GM21529 (cell line): Measurements from ENCODE around the gene CRYAA.
A peak's percentile ranks its signal among the peaks of the same experiment; 100 is the strongest.
"Not testable (repeated sequence)": the region's sequence is repeated elsewhere in the genome, so short reads cannot be mapped to it uniquely, and the experiment has no call there.

Experiments
- ATAC-seq: cut with Tn5 transposase; IDR thresholded peaks from one replicate; pipeline ENCODE4 v1.9.1; 2021; ENCODE audit not compliant: unreplicated experiment

CRYAA gene

GRCh38 chr21:43168708-43169107, at the start of gene CRYAA:
Gene CRYAA (plus strand): TSS chr21:43169008. CDS start chr21:43169100, 92 bp downstream.
- ATAC-seq = not testable (repeated sequence)

- not testable (repeated sequence) for ATAC-seq
Observed at GRCh38 chr21:43130094-43130493, 38.7 kb upstream of the CRYAA start.

- ATAC-seq = not testable (repeated sequence)
Observed at GRCh38 chr21:43134520-43134919, 34.3 kb upstream of the CRYAA start.

- ATAC-seq = not testable (repeated sequence)
Observed at GRCh38 chr21:43138944-43139343, 29.9 kb upstream of the CRYAA start.

GRCh38 chr21:43141407-43141806, 27.4 kb upstream of the CRYAA start:
- ATAC-seq = not testable (repeated sequence)

GRCh38 chr21:43146637-43147036, 22.2 kb upstream of the CRYAA start:
- not testable (repeated sequence) for ATAC-seq

- ATAC-seq = not testable (repeated sequence)
Observed at GRCh38 chr21:43147999-43148398, 20.8 kb upstream of the CRYAA start.

GRCh38 chr21:43149344-43149743, 19.5 kb upstream of the CRYAA start:
- ATAC-seq = not testable (repeated sequence)

- not testable (repeated sequence) for ATAC-seq
Observed at GRCh38 chr21:43153601-43154000, 15.2 kb upstream of the CRYAA start.

GRCh38 chr21:43159279-43160175, 9.3 kb upstream of the CRYAA start:
- ATAC-seq = not testable (repeated sequence)

GRCh38 chr21:43161826-43162707, 6.7 kb upstream of the CRYAA start:
- ATAC-seq = not testable (repeated sequence)

GRCh38 chr21:43162708-43163205, 6.1 kb upstream of the CRYAA start:
- not testable (repeated sequence) for ATAC-seq

- peak; percentile 57 for ATAC-seq
Observed at GRCh38 chr21:43164823-43165222, 4.0 kb upstream of the CRYAA start.

- not testable (repeated sequence) for ATAC-seq
Observed at GRCh38 chr21:43165734-43166133, 3.1 kb upstream of the CRYAA start.

- ATAC-seq = not testable (repeated sequence)
Observed at GRCh38 chr21:43169230-43169886, 550 bp downstream of the CRYAA start.

- ATAC-seq = not testable (repeated sequence)
Observed at GRCh38 chr21:43169891-43170290, 1.1 kb downstream of the CRYAA start.

GRCh38 chr21:43172812-43173211, 4.0 kb downstream of the CRYAA start:
- not testable (repeated sequence) for ATAC-seq

- not testable (repeated sequence) for ATAC-seq
Observed at GRCh38 chr21:43173438-43173837, 4.6 kb downstream of the CRYAA start.

GRCh38 chr21:43173930-43174329, 5.1 kb downstream of the CRYAA start:
- not testable (repeated sequence) for ATAC-seq

- ATAC-seq = not testable (repeated sequence)
Observed at GRCh38 chr21:43174998-43175397, 6.2 kb downstream of the CRYAA start.

GRCh38 chr21:43176621-43177020, 7.8 kb downstream of the CRYAA start:
- peak; percentile 43 for ATAC-seq
